Tibial artery (tissue), 4 donors: ENCODE data around the gene GCN1.

ENCODE experiments used
- DNase-seq, 2 donors: peaks; one replicate each; pipeline ENCODE4 v3.0.0-alpha.2; 2019
- H3K27ac ChIP-seq, 2 donors: fragments of 200-600 bp; sonication (generic) in 1 of 2; 1 replicate in 1 of 2; 2 replicates in 1 of 2; pipeline ENCODE4 v1.5.1; 2018 to 2019; ENCODE audit warnings: mild to moderate bottlenecking in 1 of 2
- H3K27me3 ChIP-seq, 2 donors: fragments of 200-600 bp; sonication (generic) in 1 of 2; one replicate each; pipeline versions ENCODE4 v1.5.1 to v1.6.0; 2016 to 2019
- H3K36me3 ChIP-seq, 3 donors: fragments of 200-600 bp; sonication (generic) in 2 of 3; one replicate each; pipeline ENCODE4 v1.5.1; 2016 to 2019; ENCODE audit warnings: mild to moderate bottlenecking in 2 of 3
- H3K4me1 ChIP-seq, 4 donors: fragments of 200-600 bp; sonication (generic) in 2 of 4; 1 replicate in 3 of 4; 2 replicates in 1 of 4; pipeline ENCODE4 v1.5.1; 2016 to 2019
- H3K4me3 ChIP-seq, 2 donors: fragments of 200-600 bp; sonication (generic) in 1 of 2; 1 replicate in 1 of 2; 2 replicates in 1 of 2; pipeline ENCODE4 v1.5.1; 2018 to 2019; ENCODE audit warnings: mild to moderate bottlenecking in 2 of 2
- H3K9me3 ChIP-seq, 3 donors: fragments of 200-600 bp; sonication (generic) in 1 of 3; one replicate each; pipeline ENCODE4 v1.5.1; 2016 to 2019
- intact Hi-C: fragments of 100-400 bp; cut with DNase I; formaldehyde crosslinking; loops from one replicate; pipeline ENCODE4 v1.15.0; 2023; ENCODE audit warnings: low total_unique reads
- TF ChIP-seq, protein P1 (sequence below), 2 experiments: fragments of 200-600 bp in 1 of 2; fragments of 450-650 bp in 1 of 2; IDR thresholded peaks; one replicate each; pipeline ENCODE4 v1.5.1; 2017 to 2019; ENCODE audit warnings: antibody characterized with exemption in 2 of 2, mild to moderate bottlenecking in 1 of 2, moderate library complexity in 1 of 2

GCN1 gene

DNA sequence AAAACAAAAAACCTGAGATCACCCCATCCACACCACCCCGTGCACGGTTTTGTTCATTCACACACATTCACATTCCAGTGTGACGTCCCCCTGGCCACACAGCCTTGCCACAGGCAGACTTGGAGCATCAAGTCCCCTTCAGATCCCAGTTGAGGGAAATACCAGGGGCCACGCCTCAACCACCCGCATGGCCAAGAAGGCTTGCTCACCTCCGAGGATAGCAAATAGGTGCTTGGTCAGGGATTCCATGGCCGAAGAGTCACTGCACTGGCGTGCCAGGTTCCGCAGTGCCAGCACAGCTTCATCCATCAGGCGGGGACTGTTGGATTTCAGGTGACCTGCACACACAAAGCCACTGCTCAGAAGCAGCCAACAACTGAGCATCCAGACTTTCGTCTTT lies 19.0 kb downstream of the GCN1 start:
- Histone ChIP-seq H3K9me3 (no peaks in the 10 kb centered on the region), H3K4me3 (no peak overlapping the region), H3K27me3 (no peaks in the 10 kb centered on the region), H3K4me1 (no peaks in the 10 kb centered on the region), H3K36me3 (peaks cover 87 to 100% (median 94%) of the 10 kb centered on the region in 3 donors), H3K27ac (no peak overlapping the region)
- no peak for DNase-seq
- intact Hi-C loops: no loop called here
- TF ChIP-seq, protein P1, sequence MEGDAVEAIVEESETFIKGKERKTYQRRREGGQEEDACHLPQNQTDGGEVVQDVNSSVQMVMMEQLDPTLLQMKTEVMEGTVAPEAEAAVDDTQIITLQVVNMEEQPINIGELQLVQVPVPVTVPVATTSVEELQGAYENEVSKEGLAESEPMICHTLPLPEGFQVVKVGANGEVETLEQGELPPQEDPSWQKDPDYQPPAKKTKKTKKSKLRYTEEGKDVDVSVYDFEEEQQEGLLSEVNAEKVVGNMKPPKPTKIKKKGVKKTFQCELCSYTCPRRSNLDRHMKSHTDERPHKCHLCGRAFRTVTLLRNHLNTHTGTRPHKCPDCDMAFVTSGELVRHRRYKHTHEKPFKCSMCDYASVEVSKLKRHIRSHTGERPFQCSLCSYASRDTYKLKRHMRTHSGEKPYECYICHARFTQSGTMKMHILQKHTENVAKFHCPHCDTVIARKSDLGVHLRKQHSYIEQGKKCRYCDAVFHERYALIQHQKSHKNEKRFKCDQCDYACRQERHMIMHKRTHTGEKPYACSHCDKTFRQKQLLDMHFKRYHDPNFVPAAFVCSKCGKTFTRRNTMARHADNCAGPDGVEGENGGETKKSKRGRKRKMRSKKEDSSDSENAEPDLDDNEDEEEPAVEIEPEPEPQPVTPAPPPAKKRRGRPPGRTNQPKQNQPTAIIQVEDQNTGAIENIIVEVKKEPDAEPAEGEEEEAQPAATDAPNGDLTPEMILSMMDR (IDR thresholded peaks at IDR 0.05): no peak

- Histone ChIP-seq H3K27ac (no peak overlapping the region), H3K27me3 (no peaks in the 10 kb centered on the region), H3K9me3 (no peaks in the 10 kb centered on the region), H3K4me1 (no peaks in the 10 kb centered on the region), H3K36me3 (peaks cover 91 to 100% (median 94%) of the 10 kb centered on the region in 3 donors), H3K4me3 (no peak overlapping the region)
- DNase-seq: no peak
- intact Hi-C loops: no loop called here
- TF ChIP-seq, protein P1 (IDR thresholded peaks at IDR 0.05): no peak
Measured at GRCh38 chr12:120175062-120175461, 19.5 kb downstream of the GCN1 start.

DNA sequence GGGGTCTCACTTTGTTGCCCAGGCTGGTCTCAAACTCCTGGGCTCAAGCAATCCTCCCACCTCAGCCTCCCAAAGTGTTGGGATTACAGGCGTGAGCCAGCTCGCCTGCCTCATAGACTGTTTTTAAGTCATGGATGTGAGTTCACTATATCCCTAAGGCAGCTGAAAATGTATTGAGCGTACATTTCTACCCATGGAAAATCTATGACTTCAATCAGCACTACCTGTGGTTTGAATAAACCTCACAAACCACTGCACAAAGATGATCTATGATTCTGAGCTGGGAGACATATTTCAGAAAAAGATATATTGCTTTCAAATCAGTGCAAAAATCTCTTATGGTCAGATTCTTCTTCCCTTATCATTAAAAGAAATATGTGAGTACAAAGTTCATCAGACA lies 22.5 kb downstream of the GCN1 start:
- H3K4me3 ChIP-seq: no peak overlapping the region
- H3K4me1 ChIP-seq: no peaks in the 10 kb centered on the region
- H3K27me3 ChIP-seq: no peaks in the 10 kb centered on the region
- H3K9me3 ChIP-seq: no peaks in the 10 kb centered on the region
- intact Hi-C loops: no loop called here
- no peak overlapping the region for H3K27ac ChIP-seq
- peaks cover 90 to 100% (median 95%) of the 10 kb centered on the region in 3 donors for H3K36me3 ChIP-seq
- TF ChIP-seq, protein P1 (IDR thresholded peaks at IDR 0.05): no peak
- no peak for DNase-seq

DNA sequence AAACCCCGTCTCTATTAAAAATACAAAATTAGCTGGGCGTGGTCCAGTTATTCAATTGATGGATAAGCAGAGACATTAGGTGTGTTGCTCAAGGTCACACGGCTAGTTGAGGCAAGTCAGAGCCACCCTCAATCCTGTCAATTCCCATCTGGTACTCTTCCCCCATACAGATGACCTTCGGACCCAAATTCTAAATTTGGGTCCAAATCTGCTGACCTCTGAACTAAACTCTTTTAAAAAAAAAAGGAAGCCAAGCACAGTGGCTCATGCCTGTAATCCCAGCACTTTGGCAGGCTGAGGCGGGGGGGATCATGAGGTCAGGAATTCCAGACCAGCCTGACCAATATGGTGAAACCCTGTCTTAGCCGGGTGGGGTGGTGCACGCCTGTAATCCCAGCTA lies 23.9 kb downstream of the GCN1 start:
- intact Hi-C loops: no loop called here
- Histone ChIP-seq H3K9me3 (no peaks in the 10 kb centered on the region), H3K27ac (no peak overlapping the region), H3K36me3 (peaks cover 86 to 100% (median 88%) of the 10 kb centered on the region in 3 donors), H3K4me3 (no peak overlapping the region), H3K4me1 (no peaks in the 10 kb centered on the region), H3K27me3 (no peaks in the 10 kb centered on the region)
- TF ChIP-seq, protein P1 (IDR thresholded peaks at IDR 0.05): no peak
- DNase-seq: no peak

DNA sequence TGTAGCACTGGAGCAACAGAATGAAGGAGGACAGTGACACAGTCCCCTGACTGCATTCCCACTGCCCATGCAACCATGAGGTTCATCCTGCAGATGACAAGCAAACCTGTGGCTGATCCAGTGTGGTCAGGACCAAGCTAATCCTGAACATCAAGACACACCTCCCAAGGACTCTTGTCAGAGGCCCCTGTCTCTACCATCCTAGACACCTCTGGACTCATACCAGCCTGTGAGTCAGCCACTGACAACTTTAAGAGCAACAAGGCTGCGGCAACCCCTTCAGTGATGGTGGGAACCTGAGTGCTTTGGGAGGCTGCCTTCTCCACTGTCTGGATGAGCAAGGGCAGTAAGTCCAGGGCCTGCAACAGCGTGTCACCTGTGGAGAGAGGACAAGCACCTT lies 24.6 kb downstream of the GCN1 start:
- H3K36me3 ChIP-seq: peaks cover 81 to 100% (median 88%) of the 10 kb centered on the region in 3 donors
- intact Hi-C loops: no loop called here

More for the DNA sequence above, 24.6 kb downstream of the GCN1 start:
- Histone ChIP-seq H3K9me3 (no peaks in the 10 kb centered on the region), H3K27ac (no peak overlapping the region), H3K27me3 (no peaks in the 10 kb centered on the region), H3K4me3 (no peak overlapping the region), H3K4me1 (no peaks in the 10 kb centered on the region)
- DNase-seq: no peak
- TF ChIP-seq, protein P1 (IDR thresholded peaks at IDR 0.05): no peak
